ENCODE measurements around the gene IFRD1. TPM values are rescaled to one million over a fixed set of nuclear protein-coding genes. Genes with fewer than 3 reads are reported as not detected.

IFRD1 gene, protein sequence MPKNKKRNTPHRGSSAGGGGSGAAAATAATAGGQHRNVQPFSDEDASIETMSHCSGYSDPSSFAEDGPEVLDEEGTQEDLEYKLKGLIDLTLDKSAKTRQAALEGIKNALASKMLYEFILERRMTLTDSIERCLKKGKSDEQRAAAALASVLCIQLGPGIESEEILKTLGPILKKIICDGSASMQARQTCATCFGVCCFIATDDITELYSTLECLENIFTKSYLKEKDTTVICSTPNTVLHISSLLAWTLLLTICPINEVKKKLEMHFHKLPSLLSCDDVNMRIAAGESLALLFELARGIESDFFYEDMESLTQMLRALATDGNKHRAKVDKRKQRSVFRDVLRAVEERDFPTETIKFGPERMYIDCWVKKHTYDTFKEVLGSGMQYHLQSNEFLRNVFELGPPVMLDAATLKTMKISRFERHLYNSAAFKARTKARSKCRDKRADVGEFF
- total RNA-seq = 10 to 100 TPM; 36.9 to 51.5 (median 48.0) TPM

GRCh38 chr7:112449902-112450806, at the start of gene IFRD1:
Gene IFRD1 (plus strand): TSS chr7:112450460. CDS start chr7:112450689, 229 bp downstream.
- no peaks in the 10 kb centered on the region for H3K9me3 ChIP-seq
- peak; percentile 100 for DNase-seq (ENCODE audit: extremely low spot score)
- intact Hi-C loops (cut with DNase I) = loop anchor here (5.0 to 10.0 kb wide), 2 partner anchors 58 to 245 kb away; partner anchors contain the start of genes DOCK4 and ZNF277
- TF ChIP-seq POLR2AphosphoS5 (IDR thresholded peaks at IDR 0.05) (peak; percentile 94 to 100), POLR2A (IDR thresholded peaks at IDR 0.05; ENCODE audit: low read depth) (peak; percentile 99), CTCF (IDR thresholded peaks at IDR 0.05) (peak in 1 of 3 experiments; percentile 3), EP300 (IDR thresholded peaks at IDR 0.05) (no peak)
- H3K4me3 ChIP-seq = peak within 1 kb of the TSS; percentile 84 to 100 (median 95)
- H3K4me1 ChIP-seq = peaks cover 30 to 46% (median 43%) of the 10 kb centered on the region in 4 donors
- under 1% methylated on average over 35 of the region's 73 CpGs for WGBS
- H3K27ac ChIP-seq (replicated peaks in 1 of 4) = peak within 1 kb of the TSS; percentile 99 to 100 (median 100)
- H3K27me3 ChIP-seq = no peaks in the 10 kb centered on the region
- H3K36me3 ChIP-seq = no peaks in the 10 kb centered on the region

- TF ChIP-seq POLR2A (IDR thresholded peaks at IDR 0.05; ENCODE audit: low read depth) = no peak
- no peak for TF ChIP-seq CTCF (IDR thresholded peaks at IDR 0.05)
- TF ChIP-seq POLR2AphosphoS5 (IDR thresholded peaks at IDR 0.05) = no peak
- no peak for TF ChIP-seq EP300 (IDR thresholded peaks at IDR 0.05)
- intact Hi-C loops (cut with DNase I) = no loop called here
- no peaks in the 10 kb centered on the region for H3K36me3 ChIP-seq
Observed at GRCh38 chr7:112404321-112404720, 45.9 kb upstream of the IFRD1 start.

DNA sequence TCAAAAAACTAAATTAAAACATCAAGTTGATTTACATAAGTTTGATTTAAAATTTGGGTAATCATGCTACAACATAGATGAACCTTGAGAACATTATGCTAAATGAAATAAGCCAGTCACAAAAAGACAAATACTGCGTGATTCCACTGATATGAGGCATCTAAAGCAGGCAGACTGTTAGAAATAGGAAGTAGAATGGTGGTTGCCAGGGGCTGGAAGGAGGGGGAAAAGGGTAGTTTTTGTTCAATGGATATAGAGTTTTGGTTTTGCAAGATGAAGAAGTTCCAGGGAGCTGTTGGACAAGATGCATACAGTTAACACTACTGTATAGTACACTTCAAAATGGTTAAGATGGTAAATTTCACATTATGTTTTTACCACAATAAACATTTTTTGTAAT, 45.0 kb upstream of the IFRD1 start:
- TF ChIP-seq EP300 (IDR thresholded peaks at IDR 0.05) = no peak
- TF ChIP-seq CTCF (IDR thresholded peaks at IDR 0.05) = no peak
- TF ChIP-seq POLR2AphosphoS5 (IDR thresholded peaks at IDR 0.05) = no peak
- no peak for TF ChIP-seq POLR2A (IDR thresholded peaks at IDR 0.05; ENCODE audit: low read depth)
- no peak for DNase-seq (ENCODE audit: extremely low spot score)
- Histone ChIP-seq H3K4me1 (no peaks in the 10 kb centered on the region), H3K4me3 (no peak overlapping the region), H3K27me3 (peaks cover 0 to 16% (median 0%) of the 10 kb centered on the region in 4 donors), H3K9me3 (no peaks in the 10 kb centered on the region), H3K27ac (replicated peaks in 1 of 4) (no peak overlapping the region), H3K36me3 (no peaks in the 10 kb centered on the region)
- intact Hi-C loops (cut with DNase I) = no loop called here
- WGBS = 82% methylated on average over 1 of the region's 1 CpG

More at GRCh38 chr7:112404321-112404720, 45.9 kb upstream of the IFRD1 start:
- Histone ChIP-seq H3K27me3 (peaks cover 0 to 16% (median 0%) of the 10 kb centered on the region in 4 donors), H3K27ac (replicated peaks in 1 of 4) (no peak overlapping the region), H3K4me1 (no peaks in the 10 kb centered on the region), H3K9me3 (no peaks in the 10 kb centered on the region), H3K4me3 (no peak overlapping the region)
- DNase-seq (ENCODE audit: extremely low spot score) = no peak

GRCh38 chr7:112407261-112407660, 43.0 kb upstream of the IFRD1 start:
- no peak for DNase-seq (ENCODE audit: extremely low spot score)
- Histone ChIP-seq H3K36me3 (no peaks in the 10 kb centered on the region), H3K4me3 (no peak overlapping the region), H3K27me3 (peaks cover 0 to 10% (median 0%) of the 10 kb centered on the region in 4 donors), H3K4me1 (peaks cover 0 to 3% (median 0%) of the 10 kb centered on the region in 4 donors), H3K9me3 (no peaks in the 10 kb centered on the region), H3K27ac (replicated peaks in 1 of 4) (no peak overlapping the region)
- intact Hi-C loops (cut with DNase I) = no loop called here
- WGBS = 94% methylated on average over 1 of the region's 1 CpG
- TF ChIP-seq EP300 (IDR thresholded peaks at IDR 0.05) (no peak), POLR2A (IDR thresholded peaks at IDR 0.05; ENCODE audit: low read depth) (no peak), CTCF (IDR thresholded peaks at IDR 0.05) (no peak), POLR2AphosphoS5 (IDR thresholded peaks at IDR 0.05) (no peak)
